Ectodermal cell (in vitro differentiated cells): ENCODE results near the gene CDYL.

Source experiments
- H3K27ac ChIP-seq: 2 replicates; pipeline ENCODE4 v1.7.0; 2013; ENCODE audit warnings: mild to moderate bottlenecking, low read depth, low read length; ENCODE audit not compliant: insufficient read depth, poor library complexity, severe bottlenecking
- H3K27me3 ChIP-seq: 2 replicates; pipeline ENCODE4 v1.7.0; 2013; ENCODE audit warnings: mild to moderate bottlenecking, low read length; ENCODE audit not compliant: insufficient read depth, control insufficient read depth, poor library complexity, severe bottlenecking
- H3K36me3 ChIP-seq: one replicate; pipeline ENCODE4 v1.7.0; 2013; ENCODE audit warnings: low read length; ENCODE audit not compliant: control insufficient read depth, insufficient read depth
- H3K4me1 ChIP-seq: one replicate; pipeline ENCODE4 v1.7.0; 2013; ENCODE audit warnings: low read length; ENCODE audit not compliant: control insufficient read depth, insufficient read depth
- H3K4me3 ChIP-seq: 2 replicates; pipeline ENCODE4 v1.7.0; 2013; ENCODE audit warnings: low read depth, low read length, control low read depth; ENCODE audit not compliant: insufficient read depth
- H3K9me3 ChIP-seq: 2 replicates; pipeline ENCODE4 v1.7.0; 2013; ENCODE audit warnings: mild to moderate bottlenecking, low read length, moderate library complexity; ENCODE audit not compliant: control insufficient read depth
- WGBS, 2 experiments: methylation state at CpG; one replicate each; pipeline ENCODE4 v1.1.7; 2013; ENCODE audit warnings: missing lambda C conversion rate in 2 of 2; 5-methylcytosine and 5-hydroxymethylcytosine counted together

The CDYL gene

DNA sequence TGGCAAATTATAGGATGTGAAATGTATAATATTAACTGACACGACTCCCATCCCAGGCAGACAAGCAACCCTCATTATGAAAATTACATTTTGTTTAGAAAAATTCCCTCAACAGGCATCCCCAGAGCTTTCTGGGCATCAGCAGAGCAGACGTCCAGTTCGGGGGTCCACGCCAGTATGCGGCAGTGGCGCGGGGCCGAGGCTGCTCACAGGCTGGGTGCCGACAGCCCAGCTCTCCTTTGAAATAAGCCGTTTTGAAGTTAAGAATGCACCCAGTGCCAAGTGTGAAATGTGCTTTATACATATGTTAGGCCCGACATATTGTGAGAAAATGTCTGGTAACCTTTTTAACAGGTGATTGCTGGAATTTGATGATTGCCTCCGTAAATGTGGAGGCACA lies 177.2 kb downstream of the CDYL start:
- no peaks in the 10 kb centered on the region for H3K4me1 ChIP-seq
- H3K9me3 ChIP-seq, result no peaks in the 10 kb centered on the region
- 96% methylated on average over 11 to 12 of the region's 12 CpGs for WGBS, 2 experiments
- no peaks in the 10 kb centered on the region for H3K27me3 ChIP-seq
- H3K4me3 ChIP-seq, result no peak overlapping the region
- no peak overlapping the region for H3K27ac ChIP-seq
- H3K36me3 ChIP-seq, result no peaks in the 10 kb centered on the region

DNA sequence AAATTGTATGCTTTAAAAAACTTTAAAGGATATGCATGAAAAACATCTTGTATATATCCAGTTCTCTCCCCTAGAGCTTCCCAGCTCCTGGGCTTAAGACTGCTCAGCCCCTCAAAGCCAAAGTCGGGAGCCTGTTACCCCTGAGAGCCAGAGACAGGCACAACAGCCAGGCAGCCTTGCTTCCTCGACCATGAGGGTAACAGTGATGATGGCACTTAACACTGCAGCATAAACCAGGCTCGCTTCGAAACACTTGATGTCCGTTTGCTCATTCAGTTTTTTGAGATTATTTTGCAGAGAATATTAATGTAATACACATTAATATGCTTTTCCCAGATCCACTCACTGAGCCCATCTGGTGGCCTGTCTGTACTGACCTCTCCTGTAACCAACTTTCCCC lies 180.4 kb downstream of the CDYL start:
- 94 to 96% methylated on average over 4 to 5 of the region's 5 CpGs for WGBS, 2 experiments
- Histone ChIP-seq H3K4me3 (no peak overlapping the region), H3K36me3 (no peaks in the 10 kb centered on the region), H3K27ac (no peak overlapping the region), H3K9me3 (no peaks in the 10 kb centered on the region), H3K4me1 (no peaks in the 10 kb centered on the region), H3K27me3 (no peaks in the 10 kb centered on the region)

DNA sequence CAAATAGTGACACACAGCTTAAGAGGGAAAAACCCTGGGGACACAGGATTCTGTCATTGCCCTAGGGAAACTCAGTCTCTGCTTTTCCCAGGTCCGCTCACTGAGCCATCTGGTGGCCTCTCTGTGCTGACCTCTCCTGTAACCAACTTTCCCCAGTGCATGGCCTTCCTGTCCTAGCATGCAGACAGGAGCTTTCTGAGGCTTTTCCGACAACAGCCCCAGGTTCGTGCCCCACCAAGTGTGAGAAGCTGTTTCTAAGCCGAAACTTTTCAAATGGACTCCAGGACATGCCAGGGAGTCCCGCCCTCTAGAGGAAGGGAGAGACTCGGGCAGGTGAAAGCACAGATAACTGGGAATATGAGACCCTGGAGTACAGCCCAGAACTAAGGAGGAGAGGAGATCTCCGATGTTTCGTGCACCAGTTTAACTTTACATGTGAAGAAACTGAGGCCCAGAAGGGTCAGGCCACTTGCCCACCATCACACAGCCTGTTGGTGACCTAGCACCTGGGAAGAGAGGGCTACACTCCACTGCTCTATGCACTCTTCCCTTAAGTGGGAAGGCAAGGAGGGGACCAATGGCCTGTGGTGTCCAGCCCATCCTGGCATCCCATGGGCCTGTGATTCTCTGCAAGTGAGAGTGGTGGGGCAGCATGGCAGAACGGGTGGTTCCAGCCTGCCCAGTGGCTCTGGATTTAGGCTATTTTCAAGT lies 181.5 kb downstream of the CDYL start:
- Histone ChIP-seq H3K4me1 (no peaks in the 10 kb centered on the region), H3K36me3 (no peaks in the 10 kb centered on the region), H3K4me3 (no peak overlapping the region), H3K9me3 (no peaks in the 10 kb centered on the region), H3K27me3 (no peaks in the 10 kb centered on the region), H3K27ac (no peak overlapping the region)
- 82 to 83% methylated on average over 9 of the region's 9 CpGs for WGBS, 2 experiments

DNA sequence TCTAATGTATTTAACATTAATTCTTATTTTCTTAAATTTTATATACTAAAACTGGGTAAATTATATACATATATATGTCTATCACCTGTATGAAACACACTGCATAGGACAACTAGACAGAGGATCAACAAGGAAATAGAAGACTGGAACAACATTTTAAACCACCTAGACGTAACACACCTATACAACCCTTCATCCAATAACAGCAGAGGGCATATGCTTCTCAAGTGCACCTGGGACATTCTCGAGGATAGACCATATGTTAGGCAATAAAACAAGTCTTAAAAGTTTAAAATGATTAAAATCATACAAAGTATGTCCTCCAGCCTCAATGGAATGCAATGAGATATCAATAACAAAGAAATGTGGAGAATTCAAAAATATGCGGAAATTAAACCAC lies 182.4 kb downstream of the CDYL start:
- Histone ChIP-seq H3K9me3 (no peaks in the 10 kb centered on the region), H3K27ac (no peak overlapping the region), H3K4me3 (no peak overlapping the region), H3K36me3 (no peaks in the 10 kb centered on the region), H3K4me1 (no peaks in the 10 kb centered on the region), H3K27me3 (no peaks in the 10 kb centered on the region)
- 78 to 95% methylated on average over 2 of the region's 3 CpGs for WGBS, 2 experiments

DNA sequence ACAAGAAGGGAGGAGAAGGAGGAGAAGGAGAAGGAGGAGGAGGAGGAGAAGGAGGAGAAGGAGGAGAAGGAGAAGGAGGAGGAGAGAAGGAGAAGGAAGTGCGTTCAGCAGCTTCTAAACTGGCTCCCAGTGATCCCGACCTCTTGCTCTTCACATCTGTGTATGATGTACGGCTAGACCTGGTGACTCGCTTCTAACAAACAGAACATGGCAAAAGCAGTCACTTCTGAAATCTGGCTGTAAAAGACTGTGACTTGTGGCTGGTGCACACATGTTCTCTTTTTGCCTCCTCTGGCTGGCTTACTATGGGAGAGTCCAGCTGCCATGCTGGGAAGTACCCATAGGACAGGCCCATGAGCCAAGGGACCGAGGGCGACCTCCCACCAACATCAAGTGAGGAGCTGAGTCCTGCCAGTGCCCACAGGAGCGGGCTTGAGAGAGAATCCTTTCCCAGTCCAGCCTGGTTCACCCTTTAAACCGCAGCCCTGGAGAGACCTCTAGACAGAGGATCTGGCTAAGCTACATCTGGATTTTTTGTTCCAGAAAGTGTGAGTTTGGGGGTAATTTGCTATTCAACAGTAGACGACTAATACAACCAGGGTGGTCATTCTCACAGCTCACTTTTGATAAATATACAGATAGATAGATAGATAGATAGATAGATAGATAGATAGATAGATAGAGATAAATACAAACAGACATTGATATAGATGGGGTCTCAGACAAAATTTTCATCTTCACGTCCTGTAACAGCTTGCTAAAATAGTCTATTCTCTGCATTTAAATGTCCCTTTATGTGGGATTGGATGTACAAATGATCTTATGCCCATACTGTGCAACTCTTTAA lies 185.3 kb downstream of the CDYL start:
- no peaks in the 10 kb centered on the region for H3K36me3 ChIP-seq
- no peak overlapping the region for H3K4me3 ChIP-seq
- H3K9me3 ChIP-seq, result no peaks in the 10 kb centered on the region
- H3K27ac ChIP-seq, result no peak overlapping the region
- WGBS, 2 experiments, result 94 to 95% methylated on average over 9 to 10 of the region's 10 CpGs
- H3K27me3 ChIP-seq, result no peaks in the 10 kb centered on the region
- H3K4me1 ChIP-seq, result no peaks in the 10 kb centered on the region

DNA sequence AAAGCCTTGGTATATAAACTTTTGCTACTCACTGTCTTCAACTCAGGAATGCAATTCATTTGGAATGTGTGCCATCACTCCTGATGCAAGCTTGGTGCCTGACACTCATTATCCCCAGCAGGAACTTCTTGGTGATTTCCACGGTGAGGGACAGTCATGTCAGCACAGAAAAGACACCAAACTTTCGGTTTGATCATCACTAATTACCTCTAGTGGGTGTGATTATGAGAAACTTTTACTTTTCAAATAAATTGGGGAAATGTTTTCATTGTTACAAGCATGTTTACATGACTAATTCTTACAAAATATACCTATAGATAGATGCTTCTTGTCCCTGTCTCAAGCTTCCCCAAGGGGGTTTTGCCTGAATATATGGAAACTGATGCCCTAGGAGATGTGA lies 186.7 kb downstream of the CDYL start:
- no peaks in the 10 kb centered on the region for H3K36me3 ChIP-seq
- 83 to 86% methylated on average over 2 of the region's 2 CpGs for WGBS, 2 experiments
- H3K4me3 ChIP-seq, result no peak overlapping the region
- no peaks in the 10 kb centered on the region for H3K4me1 ChIP-seq
- H3K27ac ChIP-seq, result no peak overlapping the region
- no peaks in the 10 kb centered on the region for H3K27me3 ChIP-seq
- H3K9me3 ChIP-seq, result no peaks in the 10 kb centered on the region

DNA sequence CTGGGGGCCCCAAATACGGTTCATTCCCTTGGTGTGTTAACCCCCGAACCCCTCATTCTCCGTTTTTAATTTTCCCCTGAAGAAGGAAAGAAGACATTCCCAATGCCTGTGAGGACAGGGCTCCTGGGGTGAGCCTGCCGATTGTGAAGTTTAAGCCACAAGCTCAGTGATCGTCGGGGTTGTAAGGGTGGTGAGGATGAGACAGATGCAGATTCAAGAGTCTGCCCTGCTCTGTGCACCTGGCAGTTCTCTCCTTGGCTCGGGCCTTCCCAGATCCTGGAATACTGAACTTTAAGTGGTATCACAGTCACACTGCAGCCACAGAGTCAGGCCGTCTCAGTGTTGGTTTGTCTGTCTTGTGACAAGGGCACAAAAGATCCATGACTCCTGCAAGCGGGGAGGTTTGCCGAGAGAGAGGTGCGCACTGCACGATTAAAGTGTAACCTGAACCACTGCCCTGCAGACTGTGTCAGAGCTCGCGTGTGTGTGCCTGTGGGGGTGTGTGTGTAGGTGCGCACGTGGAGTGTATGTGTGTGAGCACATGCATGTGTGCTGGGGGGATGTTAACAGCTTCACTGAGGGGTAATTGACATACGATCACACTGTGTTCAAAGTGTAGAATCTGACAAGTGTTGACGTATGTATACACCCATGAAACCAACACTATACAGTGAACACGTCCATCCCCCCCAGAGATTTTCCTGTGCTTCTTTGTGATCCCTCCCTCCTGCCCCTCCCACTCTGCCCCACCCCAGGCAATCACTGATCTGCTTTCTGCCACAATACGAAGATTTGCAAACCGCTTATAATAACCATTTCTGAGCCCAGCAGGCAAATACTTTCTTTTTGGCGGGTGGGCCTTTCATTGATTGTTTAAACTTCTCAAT lies 188.7 kb downstream of the CDYL start:
- no peaks in the 10 kb centered on the region for H3K27me3 ChIP-seq
- no peak overlapping the region for H3K27ac ChIP-seq
- no peaks in the 10 kb centered on the region for H3K9me3 ChIP-seq
- H3K36me3 ChIP-seq, result no peaks in the 10 kb centered on the region
- H3K4me3 ChIP-seq, result no peak overlapping the region
- no peaks in the 10 kb centered on the region for H3K4me1 ChIP-seq
- 82 to 84% methylated on average over 22 of the region's 22 CpGs for WGBS, 2 experiments

DNA sequence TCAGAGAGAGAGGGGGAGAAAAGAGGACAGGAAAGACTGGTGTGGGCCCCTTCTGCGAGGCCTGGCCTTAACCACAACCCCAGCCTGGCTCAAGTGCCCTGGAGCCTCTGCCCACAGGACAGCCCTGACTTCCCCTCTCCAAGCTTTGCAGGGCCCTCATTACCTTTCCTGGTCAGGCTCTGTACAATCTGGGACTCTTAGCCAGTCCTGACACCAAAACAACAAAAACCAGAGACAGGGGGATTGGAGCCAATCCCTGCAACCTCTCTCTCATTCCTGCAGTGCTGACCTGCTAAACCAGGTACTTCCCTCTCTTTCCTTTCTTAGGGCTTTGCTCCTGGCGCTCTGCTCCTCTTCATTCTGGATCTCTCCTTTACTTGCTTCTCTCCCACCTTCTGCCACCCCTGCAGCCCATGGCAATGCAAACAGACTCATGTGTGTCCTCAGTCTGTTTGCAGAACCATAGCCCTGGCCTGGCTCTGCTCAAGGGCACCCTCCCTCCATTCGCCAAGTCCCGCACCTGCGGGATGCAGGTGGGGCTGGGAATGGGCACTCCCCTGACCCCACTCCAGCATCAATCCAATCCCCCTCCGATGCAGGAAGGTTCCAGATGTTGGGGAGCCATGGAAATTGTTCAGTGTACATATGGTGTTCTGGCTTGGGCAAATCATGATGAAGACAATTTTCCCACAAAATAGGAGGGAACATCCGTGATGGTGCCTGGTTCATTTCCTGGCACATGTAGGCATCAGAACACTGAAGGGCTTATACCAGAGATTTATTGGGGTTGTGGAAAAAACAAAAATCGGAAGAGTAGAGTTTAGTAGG lies 189.6 kb downstream of the CDYL start:
- peaks cover 6% of the 10 kb centered on the region for H3K4me1 ChIP-seq
- H3K27me3 ChIP-seq, result no peaks in the 10 kb centered on the region
- no peaks in the 10 kb centered on the region for H3K9me3 ChIP-seq
- no peak overlapping the region for H3K4me3 ChIP-seq
- WGBS, 2 experiments, result 87 to 91% methylated on average over 8 of the region's 8 CpGs
- H3K27ac ChIP-seq, result no peak overlapping the region
- H3K36me3 ChIP-seq, result no peaks in the 10 kb centered on the region

DNA sequence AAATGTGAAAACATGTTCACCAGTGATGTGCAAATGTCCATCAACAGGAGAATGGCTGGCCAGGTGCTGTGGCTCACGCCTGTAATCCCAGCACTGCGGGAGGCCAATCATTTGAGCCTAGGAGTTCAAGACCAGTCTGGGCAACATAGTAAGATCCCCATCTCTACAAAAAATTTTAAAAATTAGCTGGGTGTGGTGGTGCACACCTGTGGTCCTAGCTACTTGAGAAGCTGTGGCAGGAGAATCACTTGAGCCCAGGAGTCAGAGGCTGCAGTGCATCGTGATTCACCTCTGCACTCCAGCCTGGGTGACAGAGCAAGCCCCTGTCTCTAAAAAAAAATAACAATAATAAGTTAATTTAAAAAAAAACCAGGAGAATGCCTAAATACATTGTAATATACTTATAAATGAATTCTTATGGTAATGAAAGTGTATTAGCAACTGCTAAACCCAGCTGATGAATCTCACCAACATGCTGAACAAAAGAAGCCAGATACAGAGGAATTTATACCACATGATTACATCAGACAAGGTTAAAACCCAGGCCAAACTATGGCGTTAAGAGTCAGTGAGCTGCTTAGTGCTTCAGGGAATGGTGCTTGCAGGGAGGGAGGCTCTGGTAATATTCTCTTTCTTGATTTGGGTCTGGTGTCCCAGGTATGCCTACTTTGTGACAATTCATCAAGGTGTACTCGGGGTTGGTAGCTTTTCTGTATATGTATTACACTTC lies 191.3 kb downstream of the CDYL start:
- no peaks in the 10 kb centered on the region for H3K27me3 ChIP-seq
- 95 to 97% methylated on average over 4 of the region's 5 CpGs for WGBS, 2 experiments
- no peak overlapping the region for H3K4me3 ChIP-seq
- H3K27ac ChIP-seq, result no peak overlapping the region
- no peaks in the 10 kb centered on the region for H3K9me3 ChIP-seq
- peaks cover 10% of the 10 kb centered on the region for H3K4me1 ChIP-seq
- H3K36me3 ChIP-seq, result no peaks in the 10 kb centered on the region
